Gastroesophageal sphincter (tissue), 3 donors: ENCODE data around the gene SDHA.

Source experiments
- CTCF ChIP-seq, 4 experiments: fragments of 200-600 bp in 2 of 4; fragments of 450-650 bp in 2 of 4; sonication (generic) in 1 of 4; IDR thresholded peaks; one replicate each; pipeline ENCODE4 v1.5.1; 2017 to 2019; ENCODE audit warnings: antibody characterized with exemption in 4 of 4, mild to moderate bottlenecking in 2 of 4, moderate library complexity in 2 of 4
- POLR2A ChIP-seq, 2 donors: fragments of 450-650 bp; IDR thresholded peaks; one replicate each; pipeline ENCODE4 v1.6.1; 2017; ENCODE audit warnings: antibody characterized with exemption in 2 of 2, mild to moderate bottlenecking in 2 of 2, moderate library complexity in 1 of 2
- POLR2AphosphoS5 ChIP-seq: sonication (generic); formaldehyde crosslinking; IDR thresholded peaks from one replicate; pipeline ENCODE4 v1.6.1; 2017; ENCODE audit warnings: antibody characterized with exemption

GRCh38 chr5:231661-232060 is 13.5 kb downstream of the SDHA start:
- TF ChIP-seq CTCF (IDR thresholded peaks at IDR 0.05) (no peak), POLR2AphosphoS5 (no peak), POLR2A (IDR thresholded peaks at IDR 0.05) (no peak)
